H9 (cell line): ENCODE results near the gene LRRFIP2. TPM values are rescaled to one million over a fixed set of nuclear protein-coding genes. Genes with fewer than 3 reads are reported as not detected.

Source experiments
- DNase-seq: peaks from one replicate; pipeline ENCODE4 v3.0.0-alpha.2; 2017
- H2AFZ ChIP-seq: one replicate; pipeline ENCODE4 v1.6.1; 2013; ENCODE audit warnings: mild to moderate bottlenecking, low read length, control low read depth, moderate library complexity
- H2AK5ac ChIP-seq: 2 replicates; pipeline ENCODE4 v1.6.1; 2013; ENCODE audit warnings: low read length, control low read depth, mixed read lengths; ENCODE audit not compliant: insufficient read length
- H2BK120ac ChIP-seq: one replicate; pipeline ENCODE4 v1.6.1; 2013; ENCODE audit warnings: low read depth, mild to moderate bottlenecking, low read length, control low read depth, inconsistent platforms; ENCODE audit not compliant: poor library complexity, severe bottlenecking
- H2BK12ac ChIP-seq: 2 replicates; pipeline ENCODE4 v1.6.1; 2013; ENCODE audit warnings: low read length, control low read depth, mixed read lengths, low read depth; ENCODE audit not compliant: insufficient read length
- H2BK15ac ChIP-seq: 2 replicates; pipeline ENCODE4 v1.6.1; 2013; ENCODE audit warnings: low read depth, low read length, control low read depth
- H2BK20ac ChIP-seq: one replicate; pipeline ENCODE4 v1.6.1; 2013; ENCODE audit warnings: low read depth, mild to moderate bottlenecking, low read length, control low read depth, inconsistent platforms; ENCODE audit not compliant: poor library complexity, severe bottlenecking
- H2BK5ac ChIP-seq: 2 replicates; pipeline ENCODE4 v1.6.1; 2013; ENCODE audit warnings: low read length, control low read depth, mixed read lengths; ENCODE audit not compliant: insufficient read length
- H3K14ac ChIP-seq: 2 replicates; pipeline ENCODE4 v1.6.1; 2013; ENCODE audit warnings: low read length, control low read depth; ENCODE audit not compliant: insufficient read depth
- H3K18ac ChIP-seq: 2 replicates; pipeline ENCODE4 v1.6.1; 2013; ENCODE audit warnings: low read depth, mild to moderate bottlenecking, mixed read lengths, low read length, control low read depth; ENCODE audit not compliant: insufficient read length
- H3K23ac ChIP-seq: 2 replicates; pipeline ENCODE4 v1.6.1; 2013; ENCODE audit warnings: low read length, control low read depth, mixed read lengths, low read depth; ENCODE audit not compliant: insufficient read length
- H3K23me2 ChIP-seq: 2 replicates; pipeline ENCODE4 v1.6.1; 2013; ENCODE audit warnings: low read depth, mild to moderate bottlenecking, mixed read lengths, low read length, control low read depth; ENCODE audit not compliant: insufficient read length, poor library complexity, severe bottlenecking
- H3K27ac ChIP-seq: 2 replicates; pipeline ENCODE4 v1.5.1; 2013; ENCODE audit warnings: low read length, control low read depth, mixed read lengths, low read depth; ENCODE audit not compliant: insufficient read length
- H3K27me3 ChIP-seq: 2 replicates; pipeline ENCODE4 v1.6.1; 2013; ENCODE audit warnings: low read length, control low read depth, inconsistent platforms; ENCODE audit not compliant: insufficient read depth
- H3K4ac ChIP-seq: 2 replicates; pipeline ENCODE4 v1.6.1; 2013; ENCODE audit warnings: low read depth, mild to moderate bottlenecking, control low read depth, inconsistent platforms, low read length, moderate library complexity
- H3K4me1 ChIP-seq: 2 replicates; pipeline ENCODE4 v1.6.1; 2013; ENCODE audit warnings: low read length, control low read depth, inconsistent platforms; ENCODE audit not compliant: insufficient read depth
- H3K4me2 ChIP-seq: 2 replicates; pipeline ENCODE4 v1.6.1; 2013; ENCODE audit warnings: low read length, control low read depth, mixed read lengths; ENCODE audit not compliant: insufficient read length, insufficient read depth
- H3K56ac ChIP-seq: 2 replicates; pipeline ENCODE4 v1.6.1; 2013; ENCODE audit warnings: low read depth, mild to moderate bottlenecking, mixed read lengths, low read length, control low read depth; ENCODE audit not compliant: insufficient read length
- H3K79me1 ChIP-seq: 2 replicates; pipeline ENCODE4 v1.6.1; 2013; ENCODE audit warnings: low read depth, mild to moderate bottlenecking, moderate library complexity, low read length, control low read depth, inconsistent platforms; ENCODE audit not compliant: insufficient read depth, poor library complexity, severe bottlenecking
- H3K79me2 ChIP-seq: 2 replicates; pipeline ENCODE4 v1.6.1; 2013; ENCODE audit warnings: low read length, control low read depth, inconsistent platforms; ENCODE audit not compliant: insufficient read depth
- H3K9ac ChIP-seq: 2 replicates; pipeline ENCODE4 v1.6.1; 2013; ENCODE audit warnings: low read length, control low read depth, mixed read lengths; ENCODE audit not compliant: insufficient read length; ENCODE audit errors: extremely low read depth
- H3K9me3 ChIP-seq: one replicate; pipeline ENCODE4 v1.6.1; 2013; ENCODE audit warnings: low read depth, low read length, inconsistent platforms; ENCODE audit not compliant: control insufficient read depth
- H3T11ph ChIP-seq: one replicate; pipeline ENCODE4 v1.6.1; 2013; ENCODE audit warnings: mild to moderate bottlenecking, low read length, control low read depth, inconsistent platforms
- H4K20me1 ChIP-seq: one replicate; pipeline ENCODE4 v1.6.1; 2013; ENCODE audit not compliant: control insufficient read depth, insufficient read length, insufficient read depth
- H4K5ac ChIP-seq: 2 replicates; pipeline ENCODE4 v1.6.1; 2013; ENCODE audit warnings: low read depth, mild to moderate bottlenecking, mixed read lengths, low read length, control low read depth; ENCODE audit not compliant: insufficient read length
- H4K8ac ChIP-seq: replicated peaks from 2 replicates; pipeline ENCODE4 v1.6.1; 2013; ENCODE audit warnings: low read length, control low read depth, mixed read lengths, low read depth; ENCODE audit not compliant: insufficient read length
- H4K91ac ChIP-seq: 2 replicates; pipeline ENCODE4 v1.6.1; 2013; ENCODE audit warnings: low read depth, mild to moderate bottlenecking, moderate library complexity, mixed read lengths, low read length, control low read depth; ENCODE audit not compliant: insufficient read length
- H3K27ac Mint-ChIP-seq, 3 experiments: 2 replicates in 2 of 3; 3 replicates in 1 of 3; pipeline ENCODE4 v1.8.0; 2020 to 2021; ENCODE audit warnings: mixed read lengths in 3 of 3, mild to moderate bottlenecking in 1 of 3, moderate library complexity in 1 of 3
- H3K27me3 Mint-ChIP-seq: 2 replicates; pipeline ENCODE4 v1.8.0; 2021; ENCODE audit warnings: low read depth, mild to moderate bottlenecking, moderate library complexity, mixed read lengths
- H3K36me3 Mint-ChIP-seq, 3 experiments: 2 replicates in 2 of 3; 3 replicates in 1 of 3; pipeline ENCODE4 v1.8.0; 2020 to 2021; ENCODE audit warnings: low read depth in 3 of 3, mixed read lengths in 3 of 3; ENCODE audit not compliant: insufficient read depth in 1 of 3
- H3K4me1 Mint-ChIP-seq, 2 experiments: 2 replicates each; pipeline ENCODE4 v1.8.0; 2020; ENCODE audit warnings: mixed read lengths in 2 of 2
- H3K4me3 Mint-ChIP-seq, 2 experiments: 2 replicates in 1 of 2; 3 replicates in 1 of 2; pipeline ENCODE4 v1.8.0; 2020 to 2021; ENCODE audit warnings: mild to moderate bottlenecking in 2 of 2, mixed read lengths in 2 of 2, moderate library complexity in 1 of 2
- H3K9me3 Mint-ChIP-seq, 2 experiments: 2 replicates in 1 of 2; 3 replicates in 1 of 2; pipeline ENCODE4 v1.8.0; 2020; ENCODE audit warnings: mild to moderate bottlenecking in 2 of 2, mixed read lengths in 2 of 2, moderate library complexity in 1 of 2
- WGBS: extraction: QIAGEN DNeasy Blood & Tissue Kit; methylation state at CpG from one replicate; pipeline ENCODE4 v1.1.7; 2013; ENCODE audit warnings: missing lambda C conversion rate, low lambda C conversion rate, mixed read lengths; ENCODE audit not compliant: insufficient read length; ENCODE audit errors: extremely low coverage; 5-methylcytosine and 5-hydroxymethylcytosine counted together
- total RNA-seq: library from RNA; stranded (reverse); gene quantifications from 2 replicates; pipeline ENCODE4 v1.2.1, GENCODE V29; 2021
- TF ChIP-seq, protein P1 (sequence below): fragments of 200-600 bp; sonication (generic); conservative IDR thresholded peaks from 3 replicates; pipeline ENCODE4 v1.8.0; 2021; ENCODE audit warnings: antibody characterized with exemption, mild to moderate bottlenecking

Gene LRRFIP2
- total RNA-seq, 1 experiment from 2014 or later = 30.7 TPM

DNA sequence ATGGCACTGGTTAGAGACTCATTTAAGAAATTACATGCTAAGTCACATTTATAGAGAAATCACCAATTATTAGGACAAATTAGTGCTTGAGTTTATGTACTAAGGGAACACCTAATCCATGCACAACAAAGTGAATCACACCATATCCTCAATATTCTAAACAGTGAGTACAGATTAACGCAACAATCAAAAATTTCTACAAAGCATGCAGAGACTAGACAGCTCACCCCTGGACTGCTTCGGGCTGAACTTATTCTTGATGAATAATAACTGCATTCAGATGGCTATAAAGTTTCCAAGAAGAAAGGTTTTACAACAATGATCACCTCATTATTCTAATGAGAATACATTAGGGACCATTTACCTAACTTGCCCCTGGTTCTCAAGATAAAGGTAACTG is 66.5 kb downstream of the LRRFIP2 start:
- no peaks in the 10 kb centered on the region for H3K27me3 ChIP-seq
- H3K36me3 Mint-ChIP-seq = peaks cover 0 to 2% (median 0%) of the 10 kb centered on the region in 3 experiments; a peak in 1 of 7 replicates
- no peak overlapping the region for H3K4me2 ChIP-seq
- H4K20me1 ChIP-seq = no peaks in the 10 kb centered on the region
- DNase-seq = no peak
- no peak overlapping the region for H2BK5ac ChIP-seq
- H3T11ph ChIP-seq = no peak overlapping the region
- H2BK120ac ChIP-seq = no peak overlapping the region
- no peak overlapping the region for H2BK15ac ChIP-seq
- H3K27ac ChIP-seq = no peak overlapping the region
- H3K79me1 ChIP-seq = no peaks in the 10 kb centered on the region
- H2BK12ac ChIP-seq = no peak overlapping the region
- no peak overlapping the region for H3K9ac ChIP-seq
- no peaks in the 10 kb centered on the region for H3K9me3 Mint-ChIP-seq
- no peaks in the 10 kb centered on the region; the same call in 1 of the 2 replicates for H3K4me1 ChIP-seq
- H4K91ac ChIP-seq = no peak overlapping the region
- H3K4me1 Mint-ChIP-seq = no peaks in the 10 kb centered on the region
- TF ChIP-seq, protein P1, sequence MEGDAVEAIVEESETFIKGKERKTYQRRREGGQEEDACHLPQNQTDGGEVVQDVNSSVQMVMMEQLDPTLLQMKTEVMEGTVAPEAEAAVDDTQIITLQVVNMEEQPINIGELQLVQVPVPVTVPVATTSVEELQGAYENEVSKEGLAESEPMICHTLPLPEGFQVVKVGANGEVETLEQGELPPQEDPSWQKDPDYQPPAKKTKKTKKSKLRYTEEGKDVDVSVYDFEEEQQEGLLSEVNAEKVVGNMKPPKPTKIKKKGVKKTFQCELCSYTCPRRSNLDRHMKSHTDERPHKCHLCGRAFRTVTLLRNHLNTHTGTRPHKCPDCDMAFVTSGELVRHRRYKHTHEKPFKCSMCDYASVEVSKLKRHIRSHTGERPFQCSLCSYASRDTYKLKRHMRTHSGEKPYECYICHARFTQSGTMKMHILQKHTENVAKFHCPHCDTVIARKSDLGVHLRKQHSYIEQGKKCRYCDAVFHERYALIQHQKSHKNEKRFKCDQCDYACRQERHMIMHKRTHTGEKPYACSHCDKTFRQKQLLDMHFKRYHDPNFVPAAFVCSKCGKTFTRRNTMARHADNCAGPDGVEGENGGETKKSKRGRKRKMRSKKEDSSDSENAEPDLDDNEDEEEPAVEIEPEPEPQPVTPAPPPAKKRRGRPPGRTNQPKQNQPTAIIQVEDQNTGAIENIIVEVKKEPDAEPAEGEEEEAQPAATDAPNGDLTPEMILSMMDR = no peak
- H4K5ac ChIP-seq = no peak overlapping the region
- H3K14ac ChIP-seq = no peak overlapping the region
- H2AFZ ChIP-seq = no peak overlapping the region
- no peak overlapping the region for H4K8ac ChIP-seq
- no peaks in the 10 kb centered on the region for H3K9me3 ChIP-seq
- WGBS = no CpG with 5 or more reads among the region's 2 CpGs
- H3K27ac Mint-ChIP-seq = no peak overlapping the region; a peak in 1 of 7 replicates
- no peaks in the 10 kb centered on the region for H3K23me2 ChIP-seq
- H3K27me3 Mint-ChIP-seq = no peaks in the 10 kb centered on the region
- H3K4me3 Mint-ChIP-seq = no peak overlapping the region
- no peak overlapping the region for H2AK5ac ChIP-seq
- H3K23ac ChIP-seq = no peak overlapping the region
- H3K4ac ChIP-seq = no peak overlapping the region
- H3K79me2 ChIP-seq = no peaks in the 10 kb centered on the region
- no peak overlapping the region for H2BK20ac ChIP-seq
- no peak overlapping the region for H3K56ac ChIP-seq
- no peak overlapping the region for H3K18ac ChIP-seq
